GM12875 (cell line): ENCODE data around the gene PIGBOS1.
"Not testable (repeated sequence)": the region's sequence is repeated elsewhere in the genome, so short reads cannot be mapped to it uniquely, and the experiment has no call there.

ENCODE experiments used
- H3K4me3 ChIP-seq: one replicate; pipeline ENCODE4 v1.5.1; 2011; ENCODE audit warnings: low read depth, low read length, control low read depth
- TF ChIP-seq, protein P1 (sequence below): IDR thresholded peaks from 2 replicates; pipeline ENCODE4 v1.5.1; 2011; ENCODE audit warnings: low read depth, mild to moderate bottlenecking, control low read depth, inconsistent platforms, low read length, moderate library complexity, borderline replicate concordance; ENCODE audit not compliant: insufficient read depth

Gene PIGBOS1

DNA sequence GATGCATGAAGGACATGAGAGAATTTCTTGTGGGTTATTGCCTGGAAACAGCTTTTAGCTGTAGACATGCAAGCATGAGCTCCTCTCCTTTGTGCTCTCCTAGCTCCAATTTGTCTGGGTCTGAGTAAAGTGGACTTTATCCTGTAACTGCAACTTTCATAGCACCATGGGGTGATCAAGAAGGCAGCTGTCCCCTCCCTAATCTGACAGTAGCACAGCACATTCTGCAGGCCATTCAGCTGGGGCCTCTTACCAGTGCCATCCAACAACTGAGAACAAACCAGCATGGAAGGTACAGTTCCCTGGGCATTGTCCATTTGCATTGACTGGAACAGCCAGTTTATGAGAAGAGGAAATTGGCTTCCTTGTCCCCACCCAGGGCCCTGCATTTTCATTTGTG, 21.6 kb downstream of the PIGBOS1 start:
- H3K4me3 ChIP-seq = no peak overlapping the region
- TF ChIP-seq, protein P1, sequence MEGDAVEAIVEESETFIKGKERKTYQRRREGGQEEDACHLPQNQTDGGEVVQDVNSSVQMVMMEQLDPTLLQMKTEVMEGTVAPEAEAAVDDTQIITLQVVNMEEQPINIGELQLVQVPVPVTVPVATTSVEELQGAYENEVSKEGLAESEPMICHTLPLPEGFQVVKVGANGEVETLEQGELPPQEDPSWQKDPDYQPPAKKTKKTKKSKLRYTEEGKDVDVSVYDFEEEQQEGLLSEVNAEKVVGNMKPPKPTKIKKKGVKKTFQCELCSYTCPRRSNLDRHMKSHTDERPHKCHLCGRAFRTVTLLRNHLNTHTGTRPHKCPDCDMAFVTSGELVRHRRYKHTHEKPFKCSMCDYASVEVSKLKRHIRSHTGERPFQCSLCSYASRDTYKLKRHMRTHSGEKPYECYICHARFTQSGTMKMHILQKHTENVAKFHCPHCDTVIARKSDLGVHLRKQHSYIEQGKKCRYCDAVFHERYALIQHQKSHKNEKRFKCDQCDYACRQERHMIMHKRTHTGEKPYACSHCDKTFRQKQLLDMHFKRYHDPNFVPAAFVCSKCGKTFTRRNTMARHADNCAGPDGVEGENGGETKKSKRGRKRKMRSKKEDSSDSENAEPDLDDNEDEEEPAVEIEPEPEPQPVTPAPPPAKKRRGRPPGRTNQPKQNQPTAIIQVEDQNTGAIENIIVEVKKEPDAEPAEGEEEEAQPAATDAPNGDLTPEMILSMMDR = no peak

- TF ChIP-seq, protein P1 = peak; percentile 81
- peak overlapping the region; percentile 75 for H3K4me3 ChIP-seq
Observed at GRCh38 chr15:55290528-55291057, 28.3 kb downstream of the PIGBOS1 start.

- TF ChIP-seq, protein P1 = no peak
- peak within 1 kb of the TSS; percentile 75 for H3K4me3 ChIP-seq
Observed at GRCh38 chr15:55289746-55290527, 29.0 kb downstream of the PIGBOS1 start, which contains the start of gene RAB27A. Gene RAB27A, minus strand, starts transcription at chr15:55289813. Its CDS starts 54,879 bp downstream, at chr15:55234934.

DNA sequence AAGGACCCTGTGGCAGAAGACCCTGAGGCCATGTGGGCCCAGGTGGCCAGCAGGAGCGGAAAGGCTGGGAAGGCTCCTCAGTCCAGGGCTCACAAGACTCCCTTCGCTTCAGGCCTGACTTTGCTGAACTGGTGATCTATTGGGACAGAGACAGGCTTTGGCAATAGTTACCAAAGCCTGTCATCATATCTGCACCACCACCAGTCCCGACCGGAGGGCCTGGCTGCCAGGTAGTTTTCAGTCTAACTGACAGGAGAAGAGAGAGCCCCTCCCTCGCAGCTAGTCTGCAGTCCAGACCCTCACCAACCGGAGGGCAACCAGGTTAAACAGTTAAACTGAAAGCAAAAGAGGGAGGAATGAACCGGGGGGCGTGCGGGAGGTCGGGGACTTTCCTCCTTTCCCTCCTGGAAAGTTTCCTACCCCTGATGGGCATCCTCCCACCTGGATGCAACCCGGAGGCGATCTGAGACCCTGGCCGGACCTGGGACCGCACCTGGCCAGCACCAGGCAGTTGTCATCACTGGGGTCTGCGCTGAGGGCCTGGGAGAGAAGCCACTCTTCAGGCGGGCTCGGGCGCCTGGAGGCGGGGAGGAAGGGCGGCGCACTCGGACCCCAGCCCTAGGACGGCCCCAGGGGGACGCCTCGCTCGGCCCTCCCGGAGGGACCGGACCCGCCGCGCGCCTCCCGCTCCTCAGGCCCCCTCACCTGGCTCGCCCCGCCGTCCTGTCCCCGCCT, 29.7 kb downstream of the PIGBOS1 start:
- peak overlapping the region; percentile 75 for H3K4me3 ChIP-seq
- TF ChIP-seq, protein P1 = no peak

GRCh38 chr15:55288006-55288717, 30.8 kb downstream of the PIGBOS1 start:
- no peak overlapping the region for H3K4me3 ChIP-seq
- TF ChIP-seq, protein P1 = no peak

- not testable (repeated sequence) for H3K4me3 ChIP-seq
Observed at GRCh38 chr15:55286442-55287189, 32.3 kb downstream of the PIGBOS1 start.
